ENCODE data around the gene ABO. TPM values are rescaled to one million over a fixed set of nuclear protein-coding genes. Genes with fewer than 3 reads are reported as not detected.
"Not testable (repeated sequence)": the region's sequence is repeated elsewhere in the genome, so short reads cannot be mapped to it uniquely, and the experiment has no call there.

Gene ABO
- total and polyA plus RNA-seq, 2 of the 8 experiments (the other 6 are each of a cell fraction or from before 2014, with no cell fraction given): 0.03 TPM; not detected in 1

- TF ChIP-seq EZH2 (IDR thresholded peaks at IDR 0.05; ENCODE audit: low read depth, low read length, severe bottlenecking) (no peak), SIRT6 (IDR thresholded peaks at IDR 0.05; ENCODE audit: low read length) (no peak)
Measured at GRCh38 chr9:133301253-133302230, 26.5 kb upstream of the ABO start (continued).

- POLR2A ChIA-PET (ENCODE audit: partially characterized antibody); FAIRE-seq: not testable (repeated sequence)
Measured at GRCh38 chr9:133299996-133300395, 25.0 kb upstream of the ABO start.

More at GRCh38 chr9:133299996-133300395, 25.0 kb upstream of the ABO start:
- H3K14ac ChIP-seq (ENCODE audit: insufficient read length); H2BK120ac ChIP-seq (replicated peaks; ENCODE audit: low read depth, low read length); H3K27me3 ChIP-seq (replicated peaks in 1 of 4; ENCODE audit: control insufficient read depth in 3 of 4, extremely low read depth in 1 of 4, insufficient read depth in 3 of 4, low read length in 3 of 4); H2BK12ac ChIP-seq (ENCODE audit: low read depth, low read length); H3K9ac ChIP-seq (replicated peaks in 1 of 4; ENCODE audit: extremely low read depth in 1 of 4, low read depth in 3 of 4, low read length in 3 of 4); H4K91ac ChIP-seq (replicated peaks; ENCODE audit: insufficient read length, low read length); H3K27ac ChIP-seq (ENCODE audit: low read depth, low read length); H3K23me2 ChIP-seq (ENCODE audit: low read depth, low read length); H4K20me1 ChIP-seq (replicated peaks in 1 of 2; ENCODE audit: control insufficient read depth in 1 of 2, insufficient read depth in 2 of 2, low read length in 2 of 2); H4K8ac ChIP-seq (ENCODE audit: extremely low read depth, insufficient read depth, low read length); H3K36me3 ChIP-seq (ENCODE audit: control insufficient read depth in 2 of 4, insufficient read depth in 4 of 4, low read length in 3 of 4); H3K79me1 ChIP-seq (ENCODE audit: low read depth, low read length); H3K4me2 ChIP-seq (ENCODE audit: insufficient read depth in 1 of 2, low read depth in 2 of 2, low read length in 2 of 2); H4K5ac ChIP-seq (ENCODE audit: insufficient read length, low read depth, low read length); H3K18ac ChIP-seq (ENCODE audit: extremely low read depth, low read length); DNase-seq (ENCODE audit: low read depth in 1 of 2, low spot score in 2 of 2); H3K56ac ChIP-seq (replicated peaks; ENCODE audit: insufficient read length, low read depth, low read length); H2AFZ ChIP-seq (ENCODE audit: low read length); H2BK20ac ChIP-seq (ENCODE audit: low read length); H2BK5ac ChIP-seq (ENCODE audit: low read depth, low read length); H2BK15ac ChIP-seq (ENCODE audit: low read length); H3K9me3 ChIP-seq (ENCODE audit: insufficient read depth in 2 of 2, low read depth in 1 of 2, low read length in 1 of 2); H2AK5ac ChIP-seq (ENCODE audit: low read depth, low read length); CTCF ChIA-PET (ENCODE audit: partially characterized antibody); H3K4me1 ChIP-seq (replicated peaks in 1 of 4; ENCODE audit: control insufficient read depth in 3 of 4, insufficient read depth in 4 of 4, low read length in 3 of 4); H3K23ac ChIP-seq (ENCODE audit: insufficient read length); H3K4me3 ChIP-seq (ENCODE audit: extremely low read depth in 1 of 4, insufficient read depth in 2 of 4, low read depth in 3 of 4, low read length in 4 of 4); H3K79me2 ChIP-seq (ENCODE audit: control insufficient read depth in 1 of 2, insufficient read depth in 2 of 2, low read length in 2 of 2); H3K4ac ChIP-seq (replicated peaks; ENCODE audit: insufficient read length, low read depth, low read length): not testable (repeated sequence)
- WGBS, 2 experiments (ENCODE audit: extremely low coverage in 1 of 2, insufficient coverage in 1 of 2, insufficient read length in 1 of 2, insufficient replicate concordance in 2 of 2, low coverage in 1 of 2, low lambda C conversion rate in 2 of 2, missing lambda C conversion rate in 1 of 2): 73% methylated on average over 5 of the region's 16 CpGs; no CpG with 5 or more reads in 1 of the 2 experiments
